Sigmoid colon (tissue), 7 donors: ENCODE results near the gene PGPEP1. TPM values are rescaled to one million over a fixed set of nuclear protein-coding genes. Genes with fewer than 3 reads are reported as not detected.
"Not testable (repeated sequence)": the region's sequence is repeated elsewhere in the genome, so short reads cannot be mapped to it uniquely, and the experiment has no call there.

Experiments
- DNase-seq: peaks from one replicate; pipeline ENCODE4 v3.0.0-alpha.2; 2019
- H3K27ac ChIP-seq, 4 donors: fragments of 200-600 bp; sonication (generic); one replicate each; pipeline ENCODE4 v1.5.1; 2016 to 2019; ENCODE audit warnings: mild to moderate bottlenecking in 1 of 4
- H3K27me3 ChIP-seq, 3 donors: fragments of 200-600 bp; sonication (generic); one replicate each; pipeline ENCODE4 v1.5.1; 2019; ENCODE audit warnings: mild to moderate bottlenecking in 1 of 3
- H3K36me3 ChIP-seq, 4 donors: fragments of 200-600 bp; sonication (generic); one replicate each; pipeline ENCODE4 v1.5.1; 2016 to 2019
- H3K4me1 ChIP-seq, 4 donors: fragments of 200-600 bp; sonication (generic); one replicate each; pipeline ENCODE4 v1.5.1; 2017 to 2019
- H3K4me3 ChIP-seq, 4 donors: fragments of 200-600 bp; sonication (generic); one replicate each; pipeline ENCODE4 v1.5.1; 2017 to 2019; ENCODE audit warnings: mild to moderate bottlenecking in 2 of 4, moderate library complexity in 1 of 4
- H3K9me3 ChIP-seq, 4 donors: fragments of 200-600 bp in 3 of 4; sonication (generic) in 3 of 4; one replicate each; pipeline versions ENCODE4 v1.5.1 to v1.6.1; 2013 to 2019
- CTCF ChIP-seq, 4 experiments: fragments of 450-650 bp in 3 of 4; fragments of 200-600 bp in 1 of 4; IDR thresholded peaks; one replicate each; pipeline ENCODE4 v1.5.1; 2016 to 2019; ENCODE audit warnings: antibody characterized with exemption in 4 of 4, mild to moderate bottlenecking in 3 of 4, moderate library complexity in 2 of 4
- EP300 ChIP-seq, 4 donors: sonication (generic); formaldehyde crosslinking; IDR thresholded peaks; one replicate each; pipeline ENCODE4 v1.6.1; 2017; ENCODE audit warnings: antibody characterized with exemption in 4 of 4
- POLR2A ChIP-seq, 2 donors: fragments of 450-650 bp; IDR thresholded peaks; one replicate each; pipeline ENCODE4 v1.6.1; 2016; ENCODE audit warnings: antibody characterized with exemption in 2 of 2, mild to moderate bottlenecking in 2 of 2, moderate library complexity in 2 of 2
- POLR2AphosphoS5 ChIP-seq, 4 donors: sonication (generic); formaldehyde crosslinking; IDR thresholded peaks; one replicate each; pipeline ENCODE4 v1.6.1; 2017; ENCODE audit warnings: antibody characterized with exemption in 4 of 4
- WGBS, 2 donors: extraction: QIAGEN DNeasy Blood & Tissue Kit; methylation state at CpG; one replicate each; pipeline ENCODE4 v1.1.7; 2013; 5-methylcytosine and 5-hydroxymethylcytosine counted together
- intact Hi-C: fragments of 100-400 bp; cut with DNase I; formaldehyde crosslinking; loops from one replicate; pipeline ENCODE4 v1.15.1; 2023
- polyA plus RNA-seq, 3 donors: library from polyadenylated mRNA; stranded (reverse); fragments of 200-250 nt; gene quantifications; one replicate each; pipeline ENCODE4 v1.2.3, GENCODE V29; 2013
- total RNA-seq, 4 donors: library from RNA; depleted of rRNA; stranded (reverse); fragments of >200 nt; gene quantifications; one replicate each; pipeline ENCODE4 v1.1.0, GENCODE V29; 2016
- donor health status: healthy with polysubstance abuse.
- donor health status: Bipolar disorder and iron deficiency.
- donor health status: healthy.

PGPEP1 gene
- total and polyA plus RNA-seq, 7 donors = 14.4 to 36.9 (median 16.9) TPM

GRCh38 chr19:18380843-18381242, 40.4 kb downstream of the PGPEP1 start:
- WGBS, 2 donors = 75 to 76% methylated on average over 3 of the region's 3 CpGs
- Histone ChIP-seq H3K9me3 (no peaks in the 10 kb centered on the region), H3K27me3 (peaks cover 0 to 29% (median 6%) of the 10 kb centered on the region in 3 donors), H3K27ac (peak overlapping the region; percentile 50 to 77 (median 64)), H3K4me1 (peaks cover 0 to 21% (median 9%) of the 10 kb centered on the region in 4 donors), H3K36me3 (no peaks in the 10 kb centered on the region), H3K4me3 (no peak overlapping the region)
- intact Hi-C loops = no loop called here
- no peak for DNase-seq
- TF ChIP-seq POLR2AphosphoS5 (IDR thresholded peaks at IDR 0.05) = no peak
- no peak for TF ChIP-seq CTCF (IDR thresholded peaks at IDR 0.05)
- no peak for TF ChIP-seq POLR2A (IDR thresholded peaks at IDR 0.05)
- TF ChIP-seq EP300 (IDR thresholded peaks at IDR 0.05) = no peak

- 91 to 94% methylated on average over 11 of the region's 11 CpGs for WGBS, 2 donors
- H3K4me3 ChIP-seq, DNase-seq, intact Hi-C loops, H3K36me3 ChIP-seq, H3K9me3 ChIP-seq, H3K27ac ChIP-seq: not testable (repeated sequence)
- peaks cover 0 to 33% (median 19%) of the 10 kb centered on the region in 4 donors for H3K4me1 ChIP-seq
- peaks cover 0 to 44% (median 6%) of the 10 kb centered on the region in 3 donors for H3K27me3 ChIP-seq
These were observed 43.2 kb downstream of the PGPEP1 start for GRCh38 chr19:18383622-18384021.

GRCh38 chr19:18384775-18385174, 44.4 kb downstream of the PGPEP1 start:
- intact Hi-C loops = no loop called here
- 77 to 87% methylated on average over 7 of the region's 7 CpGs for WGBS, 2 donors
- Histone ChIP-seq H3K4me3 (no peak overlapping the region), H3K27ac (no peak overlapping the region), H3K9me3 (no peaks in the 10 kb centered on the region), H3K4me1 (peaks cover 0 to 32% (median 19%) of the 10 kb centered on the region in 4 donors), H3K36me3 (no peaks in the 10 kb centered on the region), H3K27me3 (peaks cover 0 to 44% (median 6%) of the 10 kb centered on the region in 3 donors)
- DNase-seq = no peak
- no peak for TF ChIP-seq CTCF (IDR thresholded peaks at IDR 0.05)
- TF ChIP-seq EP300 (IDR thresholded peaks at IDR 0.05) = no peak
- no peak for TF ChIP-seq POLR2AphosphoS5 (IDR thresholded peaks at IDR 0.05)
- TF ChIP-seq POLR2A (IDR thresholded peaks at IDR 0.05) = no peak

DNA sequence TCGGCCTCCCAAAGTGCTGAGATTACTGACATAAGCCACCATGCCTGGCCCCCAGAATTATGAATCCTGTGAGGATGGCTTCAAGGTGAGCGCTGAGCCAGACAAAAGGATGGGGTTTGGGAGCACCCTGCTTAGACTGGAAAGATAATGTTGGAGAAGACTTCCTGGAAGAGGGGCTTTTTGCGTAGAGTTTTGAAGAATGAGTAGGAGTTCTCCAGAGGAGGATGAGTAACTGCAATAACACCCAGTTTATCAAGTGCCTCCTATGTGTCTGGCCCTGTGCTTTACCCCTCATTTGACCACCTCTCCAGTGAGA, 44.9 kb downstream of the PGPEP1 start:
- 94% methylated on average over 3 of the region's 3 CpGs for WGBS, 2 donors
- Histone ChIP-seq H3K36me3 (no peaks in the 10 kb centered on the region), H3K9me3 (peaks cover 0 to under 1% (median 0%) of the 10 kb centered on the region in 4 donors), H3K27me3 (peaks cover 0 to 44% (median 6%) of the 10 kb centered on the region in 3 donors), H3K4me3 (no peak overlapping the region), H3K27ac (no peak overlapping the region), H3K4me1 (peaks cover 0 to 26% (median 16%) of the 10 kb centered on the region in 4 donors)
- no peak for DNase-seq
- intact Hi-C loops = no loop called here
- TF ChIP-seq POLR2AphosphoS5 (IDR thresholded peaks at IDR 0.05) (no peak), CTCF (IDR thresholded peaks at IDR 0.05) (no peak), EP300 (IDR thresholded peaks at IDR 0.05) (no peak), POLR2A (IDR thresholded peaks at IDR 0.05) (no peak)

- peak within 1 kb of the TSS in 2 of 4 donors; percentile 39 to 40 for H3K27ac ChIP-seq
- 8 to 39% methylated on average over 33 of the region's 33 CpGs for WGBS, 2 donors
These were observed 45.5 kb downstream of the PGPEP1 start, which contains the start of gene GDF15 for GRCh38 chr19:18385675-18386542. GDF15 (plus strand) TSS chr19:18386158; CDS start chr19:18386190, 32 bp downstream.

More at GRCh38 chr19:18385675-18386542, 45.5 kb downstream of the PGPEP1 start, which contains the start of gene GDF15:
- H3K4me3 ChIP-seq = peak within 1 kb of the TSS in 3 of 4 donors; percentile 5 to 21 (median 14)
- intact Hi-C loops = no loop called here
- DNase-seq = peak; percentile 86
- H3K9me3 ChIP-seq = peaks cover 0 to 5% (median 0%) of the 10 kb centered on the region in 4 donors
- H3K36me3 ChIP-seq = no peaks in the 10 kb centered on the region
- peaks cover 0 to 44% (median 6%) of the 10 kb centered on the region in 3 donors for H3K27me3 ChIP-seq
- H3K4me1 ChIP-seq = peaks cover 0 to 20% (median 13%) of the 10 kb centered on the region in 4 donors
- TF ChIP-seq EP300 (IDR thresholded peaks at IDR 0.05) = no peak
- peak in 3 of 4 donors; percentile 53 to 82 (median 67) for TF ChIP-seq POLR2AphosphoS5 (IDR thresholded peaks at IDR 0.05)
- peak in 1 of 2 donors; percentile 77 for TF ChIP-seq POLR2A (IDR thresholded peaks at IDR 0.05)
- peak in 2 of 4 experiments; percentile 35 to 55 for TF ChIP-seq CTCF (IDR thresholded peaks at IDR 0.05)
